OCI-LY1 (cell line): ENCODE results near the gene SLC22A3.

ENCODE experiments used
- H2AFZ ChIP-seq: fragments of 200-600 bp; sonication (generic), shearing (Covaris generic); 2 replicates; pipeline ENCODE4 v1.6.0; 2014; ENCODE audit warnings: antibody characterized with exemption, mild to moderate bottlenecking, low read length
- H3F3A ChIP-seq: fragments of 200-600 bp; sonication (generic), shearing (Covaris generic); 2 replicates; pipeline ENCODE4 v1.6.0; 2014; ENCODE audit warnings: mild to moderate bottlenecking, antibody characterized with exemption, low read length, moderate library complexity; ENCODE audit not compliant: insufficient read depth
- H3K27ac ChIP-seq: fragments of 200-600 bp; sonication (generic); 2 replicates; pipeline ENCODE4 v1.5.1; 2014; ENCODE audit warnings: low read length, mixed run types, mild to moderate bottlenecking, low read depth; ENCODE audit not compliant: poor library complexity, severe bottlenecking
- H3K27me3 ChIP-seq: fragments of 200-600 bp; sonication (generic); 2 replicates; pipeline ENCODE4 v1.6.0; 2014; ENCODE audit warnings: antibody characterized with exemption, mild to moderate bottlenecking, low read length, moderate library complexity; ENCODE audit not compliant: insufficient read depth
- H3K36me3 ChIP-seq: fragments of 200-600 bp; sonication (generic); 2 replicates; pipeline ENCODE4 v1.6.1; 2014; ENCODE audit warnings: mild to moderate bottlenecking, antibody characterized with exemption, low read length, moderate library complexity, mixed read lengths; ENCODE audit not compliant: insufficient read depth
- H3K4me1 ChIP-seq: fragments of 200-600 bp; sonication (generic); 2 replicates; pipeline ENCODE4 v1.5.1; 2014; ENCODE audit warnings: mild to moderate bottlenecking, low read length, moderate library complexity; ENCODE audit not compliant: insufficient read depth, severe bottlenecking
- H3K4me2 ChIP-seq: fragments of 200-600 bp; sonication (generic), shearing (Covaris generic); 2 replicates; pipeline ENCODE4 v1.6.1; 2014; ENCODE audit warnings: low read length
- H3K4me3 ChIP-seq: fragments of 200-600 bp; sonication (generic); 2 replicates; pipeline ENCODE4 v1.5.1; 2014; ENCODE audit warnings: low read length, low read depth, mild to moderate bottlenecking, mixed read lengths; ENCODE audit not compliant: poor library complexity, severe bottlenecking
- H3K79me2 ChIP-seq: fragments of 200-600 bp; shearing (Covaris generic); 2 replicates; pipeline ENCODE4 v1.6.1; 2016; ENCODE audit warnings: mixed run types, low read length, mixed read lengths; ENCODE audit not compliant: insufficient read depth
- H3K9ac ChIP-seq: fragments of 200-600 bp; sonication (generic), shearing (Covaris generic); 2 replicates; pipeline ENCODE4 v1.6.1; 2014; ENCODE audit warnings: mild to moderate bottlenecking, low read length, mixed read lengths
- H3K9me2 ChIP-seq: fragments of 200-600 bp; sonication (generic), shearing (Covaris generic); 2 replicates; pipeline ENCODE4 v1.6.1; 2014; ENCODE audit warnings: low read depth, mild to moderate bottlenecking, low read length, mixed read lengths
- H3K9me3 ChIP-seq: fragments of 200-600 bp; shearing (Covaris generic); 2 replicates; pipeline ENCODE4 v1.6.1; 2014; ENCODE audit warnings: low read length, mixed read lengths
- H4K20me1 ChIP-seq: fragments of 200-600 bp; sonication (generic), shearing (Covaris generic); 2 replicates; pipeline ENCODE4 v1.6.0; 2016; ENCODE audit warnings: mild to moderate bottlenecking, low read length; ENCODE audit not compliant: insufficient read depth
- EZH2 ChIP-seq: fragments of 200-600 bp; sonication (generic), shearing (Covaris generic); IDR thresholded peaks from 2 replicates; pipeline ENCODE4 v1.8.0; 2017; ENCODE audit warnings: borderline replicate concordance, mixed run types, mild to moderate bottlenecking, antibody characterized with exemption, low read length, moderate library complexity, mixed read lengths
- TF ChIP-seq, protein P1 (sequence below): fragments of 200-600 bp; sonication (generic), shearing (Covaris generic); IDR thresholded peaks from 2 replicates; pipeline ENCODE4 v1.5.1; 2017; ENCODE audit warnings: mild to moderate bottlenecking, antibody characterized with exemption, low read length, moderate library complexity, mixed read lengths

Gene SLC22A3

DNA sequence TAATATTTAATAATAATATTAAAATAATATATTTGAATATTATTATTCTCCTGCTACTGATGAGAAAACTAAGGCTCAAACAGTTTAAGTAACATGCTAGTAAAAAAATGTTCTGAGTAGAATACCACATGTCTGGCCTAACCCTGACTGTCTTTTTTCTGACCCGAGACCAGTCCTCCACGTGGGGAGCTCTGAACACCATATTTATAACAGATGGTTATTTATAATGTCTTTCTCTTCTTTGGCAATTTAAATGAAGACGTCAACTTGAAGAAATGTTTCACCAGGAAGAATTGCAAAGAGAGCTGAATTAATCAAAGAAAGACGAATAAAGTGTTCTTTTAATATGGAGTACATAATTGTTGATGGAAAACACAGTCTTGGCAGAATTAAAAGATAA lies 82.0 kb downstream of the SLC22A3 start:
- no peaks in the 10 kb centered on the region for H3K27me3 ChIP-seq
- H3K4me1 ChIP-seq = no peaks in the 10 kb centered on the region
- H3F3A ChIP-seq = no peaks in the 10 kb centered on the region

DNA sequence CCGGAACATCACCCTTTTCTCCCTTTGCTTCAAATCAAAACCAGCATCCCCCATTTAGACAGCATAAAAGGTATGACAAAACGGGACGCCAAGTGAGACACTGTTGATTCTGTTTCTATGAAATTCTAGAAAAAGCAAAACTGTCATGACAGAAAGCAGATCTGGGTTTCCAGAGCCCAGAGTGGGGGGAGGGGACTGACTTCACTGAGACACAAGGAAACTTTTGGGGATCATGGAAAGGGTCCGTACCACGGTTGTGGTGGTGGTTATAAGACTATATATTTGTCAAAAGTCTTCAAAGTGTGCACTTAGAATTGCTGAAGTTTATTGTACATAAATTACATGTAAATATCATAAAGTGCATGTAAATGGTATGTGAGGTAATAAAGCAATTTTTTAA lies 82.6 kb downstream of the SLC22A3 start:
- no peaks in the 10 kb centered on the region for H3K36me3 ChIP-seq
- H2AFZ ChIP-seq = no peak overlapping the region
- H3K4me2 ChIP-seq = no peak overlapping the region
- no peaks in the 10 kb centered on the region for H3K4me1 ChIP-seq
- no peaks in the 10 kb centered on the region for H3K27me3 ChIP-seq
- H3K4me3 ChIP-seq = no peak overlapping the region
- no peaks in the 10 kb centered on the region for H3F3A ChIP-seq
- H4K20me1 ChIP-seq = no peaks in the 10 kb centered on the region
- TF ChIP-seq, protein P1, sequence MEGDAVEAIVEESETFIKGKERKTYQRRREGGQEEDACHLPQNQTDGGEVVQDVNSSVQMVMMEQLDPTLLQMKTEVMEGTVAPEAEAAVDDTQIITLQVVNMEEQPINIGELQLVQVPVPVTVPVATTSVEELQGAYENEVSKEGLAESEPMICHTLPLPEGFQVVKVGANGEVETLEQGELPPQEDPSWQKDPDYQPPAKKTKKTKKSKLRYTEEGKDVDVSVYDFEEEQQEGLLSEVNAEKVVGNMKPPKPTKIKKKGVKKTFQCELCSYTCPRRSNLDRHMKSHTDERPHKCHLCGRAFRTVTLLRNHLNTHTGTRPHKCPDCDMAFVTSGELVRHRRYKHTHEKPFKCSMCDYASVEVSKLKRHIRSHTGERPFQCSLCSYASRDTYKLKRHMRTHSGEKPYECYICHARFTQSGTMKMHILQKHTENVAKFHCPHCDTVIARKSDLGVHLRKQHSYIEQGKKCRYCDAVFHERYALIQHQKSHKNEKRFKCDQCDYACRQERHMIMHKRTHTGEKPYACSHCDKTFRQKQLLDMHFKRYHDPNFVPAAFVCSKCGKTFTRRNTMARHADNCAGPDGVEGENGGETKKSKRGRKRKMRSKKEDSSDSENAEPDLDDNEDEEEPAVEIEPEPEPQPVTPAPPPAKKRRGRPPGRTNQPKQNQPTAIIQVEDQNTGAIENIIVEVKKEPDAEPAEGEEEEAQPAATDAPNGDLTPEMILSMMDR = no peak
- no peak for TF ChIP-seq EZH2
- H3K79me2 ChIP-seq = no peaks in the 10 kb centered on the region
- no peaks in the 10 kb centered on the region for H3K9me2 ChIP-seq
- no peak overlapping the region for H3K27ac ChIP-seq
- H3K9ac ChIP-seq = no peak overlapping the region
- H3K9me3 ChIP-seq = no peaks in the 10 kb centered on the region

More for the DNA sequence above, 82.0 kb downstream of the SLC22A3 start:
- Histone ChIP-seq H3K9ac (no peak overlapping the region), H3K9me3 (no peaks in the 10 kb centered on the region), H2AFZ (no peak overlapping the region), H3K9me2 (no peaks in the 10 kb centered on the region), H3K4me2 (no peak overlapping the region), H3K4me3 (no peak overlapping the region), H3K27ac (no peak overlapping the region), H4K20me1 (no peaks in the 10 kb centered on the region), H3K79me2 (no peaks in the 10 kb centered on the region), H3K36me3 (no peaks in the 10 kb centered on the region)
- TF ChIP-seq, protein P1 = no peak
- no peak for TF ChIP-seq EZH2

DNA sequence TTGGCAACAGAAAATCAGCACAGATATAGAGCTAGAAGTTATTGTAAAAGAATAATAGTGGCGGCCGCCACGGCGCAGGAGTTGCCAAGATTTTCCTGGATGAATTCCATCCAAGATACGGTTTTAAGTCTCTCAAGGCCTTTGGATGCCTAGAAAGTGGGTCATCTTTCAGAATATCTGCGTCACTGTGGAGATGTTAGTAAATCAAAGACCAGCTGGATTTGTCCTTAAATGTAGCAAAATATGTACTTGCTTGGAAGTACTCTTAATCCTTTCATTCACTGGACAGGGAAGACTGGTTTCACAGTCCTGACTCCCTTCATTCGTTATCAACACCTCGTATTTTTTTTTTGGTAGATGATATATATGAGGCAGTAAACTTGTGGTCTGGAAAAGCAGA lies 83.0 kb downstream of the SLC22A3 start:
- H3K4me2 ChIP-seq = no peak overlapping the region
- H3K79me2 ChIP-seq = no peaks in the 10 kb centered on the region
- no peaks in the 10 kb centered on the region for H3K27me3 ChIP-seq
- no peak overlapping the region for H3K9ac ChIP-seq
- no peaks in the 10 kb centered on the region for H3K9me3 ChIP-seq
- no peaks in the 10 kb centered on the region for H3F3A ChIP-seq
- no peaks in the 10 kb centered on the region for H3K36me3 ChIP-seq
- no peak for TF ChIP-seq EZH2
- TF ChIP-seq, protein P1 = no peak
- H2AFZ ChIP-seq = no peak overlapping the region
- H3K4me1 ChIP-seq = no peaks in the 10 kb centered on the region
- no peaks in the 10 kb centered on the region for H4K20me1 ChIP-seq
- no peak overlapping the region for H3K4me3 ChIP-seq
- H3K9me2 ChIP-seq = no peaks in the 10 kb centered on the region
- H3K27ac ChIP-seq = no peak overlapping the region
